GM18502 (cell line): ENCODE results near the gene ABCG1.

ENCODE experiments used
- ATAC-seq: cut with Tn5 transposase; IDR thresholded peaks from one replicate; pipeline ENCODE4 v1.9.1; 2021; ENCODE audit warnings: mild to moderate bottlenecking; ENCODE audit not compliant: unreplicated experiment, poor library complexity

Gene ABCG1

GRCh38 chr21:42314616-42315295 is 95.8 kb downstream of the ABCG1 start:
- ATAC-seq: no peak

GRCh38 chr21:42315296-42315891 is 96.5 kb downstream of the ABCG1 start, which contains the start of gene TFF3:
TFF3 (minus strand) TSS chr21:42315409; CDS start chr21:42315374, 35 bp downstream.
- ATAC-seq: no peak

DNA sequence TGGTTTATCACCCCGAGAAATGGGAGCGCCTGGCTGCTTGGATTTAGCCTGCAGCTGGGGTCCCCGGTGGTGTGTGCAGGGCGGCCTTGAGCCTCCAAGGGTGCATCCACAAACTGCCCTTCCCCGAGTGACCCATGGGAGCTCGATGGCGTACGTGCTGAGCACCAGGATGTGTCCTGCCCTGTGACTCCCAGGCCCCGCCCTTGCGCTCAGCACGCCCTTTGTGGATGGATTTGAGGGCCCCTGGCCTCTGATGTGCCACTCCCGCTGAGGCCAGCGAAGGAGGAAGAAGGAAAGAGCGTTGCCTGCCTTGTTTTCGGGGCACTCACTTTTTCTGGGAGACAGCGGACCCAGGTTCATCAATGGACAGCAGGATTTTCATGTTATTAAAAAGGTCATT is 98.0 kb downstream of the ABCG1 start:
- ATAC-seq: no peak

- ATAC-seq: no peak
Measured at GRCh38 chr21:42317341-42317741, 98.4 kb downstream of the ABCG1 start.

GRCh38 chr21:42317826-42318746 is 99.1 kb downstream of the ABCG1 start:
- ATAC-seq: no peak

GRCh38 chr21:42319376-42319775 is 100.4 kb downstream of the ABCG1 start:
- ATAC-seq: no peak

GRCh38 chr21:42319851-42320572 is 101.1 kb downstream of the ABCG1 start:
- ATAC-seq: no peak

GRCh38 chr21:42320791-42321190 is 101.9 kb downstream of the ABCG1 start:
- no peak for ATAC-seq

- ATAC-seq: no peak
Measured at GRCh38 chr21:42321231-42321630, 102.3 kb downstream of the ABCG1 start.

DNA sequence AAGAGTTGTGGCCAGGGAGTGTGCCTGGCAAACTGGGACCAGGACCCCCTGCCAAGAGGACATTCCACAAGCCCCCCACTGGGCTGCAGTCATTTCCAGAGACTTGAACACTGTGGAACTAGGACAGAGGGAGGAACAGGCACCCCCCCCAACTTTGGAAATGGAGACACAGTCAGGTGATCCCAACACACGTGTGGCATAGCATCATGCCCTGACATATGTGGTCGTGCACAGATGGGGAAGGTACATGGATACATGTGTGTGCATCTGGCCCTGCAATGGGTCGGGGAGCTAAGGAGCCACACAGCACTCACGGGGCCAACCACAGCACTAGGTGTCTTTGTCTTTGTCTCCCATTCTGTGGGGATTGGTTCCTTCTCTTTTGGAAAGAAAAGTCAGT is 102.9 kb downstream of the ABCG1 start:
- ATAC-seq: no peak

GRCh38 chr21:42324896-42325295 is 106.0 kb downstream of the ABCG1 start:
- ATAC-seq: no peak

DNA sequence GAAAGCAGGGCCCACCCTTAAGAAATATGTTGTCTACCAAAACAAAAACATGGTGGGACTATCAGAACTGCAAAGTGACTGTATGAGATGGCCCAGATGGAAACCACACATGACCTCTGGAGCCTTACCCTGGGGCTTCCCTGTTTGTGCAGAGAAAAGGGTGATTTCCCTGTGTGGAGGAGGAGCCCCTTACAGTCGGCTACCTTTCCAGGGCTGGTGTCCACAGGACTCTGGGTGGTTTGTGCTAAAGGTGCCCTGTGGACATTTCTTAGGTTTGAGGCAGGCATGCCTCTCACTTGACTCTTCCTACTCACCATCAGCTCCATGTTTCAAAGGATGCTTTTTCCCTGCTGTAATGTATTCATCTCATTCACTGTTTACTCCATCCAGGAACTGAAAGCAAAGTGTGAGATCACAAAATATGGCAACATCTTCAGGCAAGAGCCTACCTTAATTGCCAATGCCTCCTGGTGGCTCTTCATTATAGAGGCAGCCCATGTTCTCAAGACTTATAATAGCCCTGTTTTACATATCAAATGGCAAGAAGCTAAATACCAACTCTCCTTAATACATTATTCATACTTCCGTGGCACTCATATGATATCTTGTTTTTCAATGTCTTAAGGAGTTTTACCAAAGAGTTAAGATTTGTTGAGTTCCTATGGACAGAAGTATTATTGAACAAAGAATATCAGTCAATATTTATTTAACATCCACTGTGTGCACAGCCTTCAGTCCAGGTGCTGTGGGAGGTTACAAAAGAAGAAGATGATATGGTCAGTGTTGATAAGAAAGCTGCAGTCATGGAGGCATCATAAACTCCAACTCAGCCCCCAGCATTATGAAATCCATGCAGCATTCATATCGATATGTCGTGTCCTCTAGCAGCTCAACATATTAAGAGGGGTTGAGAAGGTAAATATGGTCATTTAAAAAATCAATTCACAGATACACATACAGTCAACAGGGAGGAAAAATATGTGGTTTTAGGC is 111.7 kb downstream of the ABCG1 start:
- no peak for ATAC-seq

DNA sequence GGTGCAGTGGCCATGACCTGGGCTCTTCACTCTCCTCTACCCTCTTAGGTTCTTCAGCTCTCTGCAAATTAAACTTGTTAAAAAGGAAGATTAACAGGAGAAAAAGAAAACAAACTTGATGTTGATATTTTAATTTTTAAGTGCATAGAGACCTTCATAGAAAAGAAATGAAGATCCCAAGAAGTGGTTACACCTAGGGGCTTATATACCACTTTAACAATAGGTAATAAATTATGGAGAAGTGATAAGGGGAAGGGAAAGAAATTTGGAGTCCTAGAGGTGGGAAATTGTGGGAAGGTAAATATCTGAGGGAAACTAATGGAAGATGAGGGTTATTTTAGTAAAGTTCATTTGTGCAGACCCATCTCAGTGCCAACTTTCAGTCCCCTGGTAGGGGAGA is 112.7 kb downstream of the ABCG1 start:
- no peak for ATAC-seq

- no peak for ATAC-seq
Measured at GRCh38 chr21:42332557-42333317, 113.8 kb downstream of the ABCG1 start.

- no peak for ATAC-seq
Measured at GRCh38 chr21:42336054-42336453, 117.1 kb downstream of the ABCG1 start.

DNA sequence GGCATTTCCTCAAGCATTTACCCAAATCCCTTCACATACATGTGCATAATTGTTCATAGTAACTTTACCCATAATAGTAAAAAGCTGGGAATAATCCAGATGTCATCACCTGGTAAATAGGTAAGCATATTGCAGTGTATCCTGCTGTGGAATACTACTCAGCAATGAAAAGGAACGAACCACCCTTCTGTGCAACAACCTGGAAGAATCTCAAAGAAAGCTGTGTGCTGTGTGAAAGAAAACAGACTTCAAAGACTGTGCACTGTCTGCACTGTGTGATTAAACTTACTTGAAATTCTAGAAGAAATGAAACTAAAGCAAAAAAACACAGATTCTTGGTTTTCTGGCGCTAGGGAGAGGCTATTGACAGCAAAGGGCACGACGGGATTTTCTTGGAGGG is 118.3 kb downstream of the ABCG1 start:
- no peak for ATAC-seq

DNA sequence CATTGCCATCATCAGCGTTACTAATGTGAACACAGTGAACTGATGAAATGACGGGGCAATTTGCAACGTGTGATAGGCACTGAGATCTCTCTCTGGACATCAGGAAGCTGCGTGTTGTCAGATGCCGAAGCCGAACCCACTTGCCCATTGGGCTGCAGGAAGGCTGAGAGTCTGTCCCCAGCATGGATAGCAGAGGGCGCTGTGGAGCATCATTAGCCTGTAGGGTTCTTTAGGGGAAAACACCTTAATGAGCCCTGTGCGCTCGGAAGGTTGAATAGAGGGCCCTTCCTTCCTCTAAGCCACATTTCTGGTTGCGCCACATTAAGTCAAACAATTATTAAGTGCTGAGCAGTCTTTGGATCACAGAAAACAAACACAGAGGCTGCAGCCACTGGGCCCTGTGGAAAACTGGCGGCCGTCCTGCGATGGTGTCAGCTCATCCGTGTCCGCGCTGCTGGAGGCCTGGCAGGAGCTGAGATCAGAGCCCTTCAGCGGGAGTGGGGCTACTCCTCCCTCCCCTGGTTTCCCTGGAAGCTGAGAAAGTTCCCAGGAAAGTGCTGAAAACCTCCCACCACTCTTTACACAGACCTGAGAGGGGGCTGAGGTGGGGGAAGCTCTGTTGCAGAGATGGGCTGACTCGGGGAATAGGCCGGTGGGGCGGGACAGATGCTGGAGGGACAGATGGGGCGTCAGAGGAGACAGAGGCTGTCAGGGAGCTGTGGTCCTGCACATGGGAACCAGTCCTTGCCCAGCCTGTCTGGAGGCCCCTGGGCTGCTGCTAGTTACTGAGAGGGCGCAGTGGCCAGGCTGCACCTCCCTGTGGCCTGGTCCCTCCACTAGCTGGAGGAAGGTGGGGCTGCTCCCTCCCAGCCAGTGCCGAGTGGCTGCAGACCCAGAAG is 119.1 kb downstream of the ABCG1 start:
- ATAC-seq: no peak
